IPS-20b (cell line): Measurements from ENCODE around the gene FBXW4.

Source experiments
- H3K27ac ChIP-seq: one replicate; pipeline ENCODE4 v1.5.1; 2013; ENCODE audit warnings: low read length
- H3K27me3 ChIP-seq: 2 replicates; pipeline ENCODE4 v1.6.1; 2013; ENCODE audit warnings: mild to moderate bottlenecking, low read length, inconsistent platforms; ENCODE audit not compliant: insufficient read depth
- H3K36me3 ChIP-seq: 2 replicates; pipeline ENCODE4 v1.6.1; 2013; ENCODE audit warnings: low read depth, mild to moderate bottlenecking, inconsistent platforms, low read length, moderate library complexity; ENCODE audit not compliant: insufficient read depth
- H3K4me1 ChIP-seq: 2 replicates; pipeline ENCODE4 v1.6.1; 2013; ENCODE audit warnings: mild to moderate bottlenecking, control low read depth, inconsistent platforms, low read length, moderate library complexity; ENCODE audit not compliant: insufficient read depth
- H3K4me3 ChIP-seq: 2 replicates; pipeline ENCODE4 v1.5.1; 2013; ENCODE audit warnings: mild to moderate bottlenecking, low read length, inconsistent platforms
- H3K9ac ChIP-seq: 2 replicates; pipeline ENCODE4 v1.6.1; 2013; ENCODE audit warnings: low read depth, mild to moderate bottlenecking, inconsistent platforms, low read length, moderate library complexity
- H3K9me3 ChIP-seq: 2 replicates; pipeline ENCODE4 v1.6.1; 2013; ENCODE audit warnings: mild to moderate bottlenecking, low read depth, low read length, inconsistent platforms; ENCODE audit not compliant: insufficient read depth

Gene FBXW4

DNA sequence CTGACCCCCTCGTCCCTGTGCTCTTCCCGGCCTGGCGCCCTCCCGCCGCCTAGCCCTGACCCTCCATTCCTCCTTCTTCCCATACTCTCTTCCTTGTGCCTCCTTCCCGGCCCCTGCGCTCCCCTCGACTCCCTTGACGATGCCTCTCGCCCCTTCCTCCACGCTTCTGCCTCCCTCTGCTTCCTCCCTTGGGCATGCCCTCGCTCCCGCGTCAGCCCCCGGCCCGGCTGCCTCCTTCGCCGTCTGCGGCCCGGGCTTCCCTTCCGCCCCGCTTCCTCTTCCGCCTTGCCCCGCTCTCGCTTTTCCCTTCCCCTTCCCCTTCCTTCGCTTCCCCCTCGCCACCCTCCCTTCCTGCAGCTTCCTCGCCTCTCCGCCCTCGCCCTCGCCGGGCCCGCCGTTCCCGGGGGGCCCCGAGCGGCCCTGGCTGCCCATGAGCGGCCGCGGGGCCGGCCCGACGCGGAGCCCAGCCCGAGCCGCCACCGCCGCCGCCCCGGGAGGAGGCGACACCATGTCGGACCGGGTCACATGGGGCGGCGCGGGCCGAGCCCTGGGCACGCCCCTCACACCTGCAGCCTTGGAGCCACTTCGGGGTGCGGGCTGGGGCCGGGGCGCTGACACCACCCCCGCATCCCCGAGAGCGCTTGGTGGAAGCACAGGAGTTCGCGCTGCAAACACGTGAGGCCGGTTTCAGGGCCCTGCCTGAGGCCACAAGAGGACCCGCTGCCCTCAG is at the start of gene FBXW4:
Gene FBXW4, minus strand, starts transcription at position 497 of the 730 bp plus-strand sequence. Its CDS starts 65 bp downstream, at position 432.
- H3K27ac ChIP-seq: peak within 1 kb of the TSS; percentile 84
- peak within 1 kb of the TSS; percentile 78 for H3K4me3 ChIP-seq
- peak within 1 kb of the TSS; percentile 95 for H3K9ac ChIP-seq
- H3K27me3 ChIP-seq: peaks cover 6% of the 10 kb centered on the region
- H3K36me3 ChIP-seq: no peaks in the 10 kb centered on the region
- no peaks in the 10 kb centered on the region for H3K9me3 ChIP-seq
- peaks cover 9% of the 10 kb centered on the region; the same call in 1 of the 2 replicates for H3K4me1 ChIP-seq

DNA sequence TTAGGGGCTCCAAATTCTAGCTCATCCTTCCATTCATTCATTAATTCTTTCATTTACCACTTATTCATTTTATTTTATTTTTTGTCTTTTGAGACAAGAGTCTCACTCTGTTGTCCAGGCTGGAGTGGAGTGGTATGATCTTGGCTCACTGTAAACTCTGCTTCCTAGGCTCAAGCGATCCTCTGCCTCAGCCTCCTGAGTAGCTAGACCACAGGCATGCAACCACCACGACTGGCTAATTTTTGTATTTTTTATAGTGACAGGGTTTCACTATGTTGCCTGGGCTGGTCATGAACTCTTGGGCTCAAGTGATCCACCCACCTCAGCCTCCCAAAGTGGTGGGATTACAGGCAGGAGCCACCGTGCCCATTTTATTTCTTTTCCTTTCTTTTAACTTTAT is 49.3 kb upstream of the FBXW4 start:
- Histone ChIP-seq H3K27ac (no peak overlapping the region), H3K36me3 (no peaks in the 10 kb centered on the region), H3K4me1 (no peaks in the 10 kb centered on the region; the same call in 1 of the 2 replicates), H3K9ac (no peak overlapping the region), H3K4me3 (no peak overlapping the region), H3K9me3 (no peaks in the 10 kb centered on the region), H3K27me3 (peaks cover 15% of the 10 kb centered on the region)

DNA sequence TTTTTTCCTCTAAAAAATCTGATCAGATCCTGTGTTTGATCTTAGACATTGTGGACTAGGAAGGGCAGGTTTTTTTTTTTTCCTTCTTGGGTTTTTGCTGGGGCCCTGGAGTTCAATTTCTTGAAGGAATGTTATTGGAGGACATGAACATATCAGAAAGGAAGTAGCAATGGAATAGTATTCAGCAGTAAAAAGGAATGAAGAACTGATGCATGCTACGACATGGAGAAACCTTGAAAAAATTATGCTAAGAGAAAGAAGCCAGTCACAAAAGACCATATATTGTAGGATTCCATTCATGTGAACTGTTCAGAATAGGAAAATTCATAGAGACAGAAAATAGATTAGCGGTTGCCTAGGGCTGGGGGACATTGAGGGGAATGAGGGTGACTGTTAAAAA is 47.0 kb upstream of the FBXW4 start:
- Histone ChIP-seq H3K4me1 (no peaks in the 10 kb centered on the region), H3K4me3 (no peak overlapping the region), H3K27me3 (peaks cover 15% of the 10 kb centered on the region), H3K9me3 (no peaks in the 10 kb centered on the region), H3K27ac (no peak overlapping the region), H3K36me3 (no peaks in the 10 kb centered on the region), H3K9ac (no peak overlapping the region)

DNA sequence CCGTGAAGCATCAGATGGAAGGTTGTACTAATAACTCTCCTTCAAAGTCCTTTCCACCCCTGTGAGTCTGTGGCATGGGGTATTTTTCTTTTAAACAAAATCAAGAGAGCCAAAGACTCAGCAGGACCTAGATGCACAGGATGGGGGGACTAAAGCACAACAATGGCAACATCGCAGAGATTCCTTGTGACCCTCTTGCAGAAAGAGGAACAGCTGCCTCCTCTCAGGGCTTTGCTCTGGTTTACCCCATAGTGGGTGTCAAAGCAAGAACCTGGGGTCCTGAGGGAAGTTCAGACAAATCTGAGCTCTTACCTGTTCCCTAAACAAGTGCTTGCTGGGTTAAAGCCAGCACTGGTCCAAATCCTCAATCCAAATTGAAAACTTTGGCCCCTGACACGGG is 41.7 kb upstream of the FBXW4 start:
- H3K27me3 ChIP-seq: peaks cover 12% of the 10 kb centered on the region
- no peak overlapping the region for H3K27ac ChIP-seq
- H3K4me3 ChIP-seq: no peak overlapping the region
- no peaks in the 10 kb centered on the region for H3K4me1 ChIP-seq
- no peaks in the 10 kb centered on the region for H3K9me3 ChIP-seq
- no peaks in the 10 kb centered on the region for H3K36me3 ChIP-seq
- no peak overlapping the region for H3K9ac ChIP-seq

DNA sequence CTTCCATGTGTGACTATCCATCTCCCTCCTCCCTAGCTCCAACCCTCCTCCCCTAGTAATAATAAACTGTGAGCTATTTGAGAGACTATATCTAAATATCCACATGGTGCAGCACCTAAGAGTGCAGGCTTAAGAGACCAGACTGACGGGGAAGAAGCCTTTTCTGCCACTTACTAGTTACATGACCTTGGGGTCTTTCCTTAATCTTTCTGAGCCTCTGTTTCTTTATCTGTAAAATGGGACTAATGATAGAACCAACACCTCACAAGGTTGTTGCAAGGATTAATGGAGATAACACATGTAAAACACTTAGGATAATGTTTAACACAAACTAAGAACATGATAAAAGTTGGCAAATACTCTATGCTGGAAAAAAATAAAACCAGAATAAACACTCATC is 37.1 kb upstream of the FBXW4 start:
- Histone ChIP-seq H3K4me3 (no peak overlapping the region), H3K4me1 (no peaks in the 10 kb centered on the region), H3K27ac (no peak overlapping the region), H3K9me3 (no peaks in the 10 kb centered on the region), H3K9ac (no peak overlapping the region), H3K36me3 (no peaks in the 10 kb centered on the region), H3K27me3 (peaks cover 7% of the 10 kb centered on the region; the same call in 1 of the 2 replicates)

DNA sequence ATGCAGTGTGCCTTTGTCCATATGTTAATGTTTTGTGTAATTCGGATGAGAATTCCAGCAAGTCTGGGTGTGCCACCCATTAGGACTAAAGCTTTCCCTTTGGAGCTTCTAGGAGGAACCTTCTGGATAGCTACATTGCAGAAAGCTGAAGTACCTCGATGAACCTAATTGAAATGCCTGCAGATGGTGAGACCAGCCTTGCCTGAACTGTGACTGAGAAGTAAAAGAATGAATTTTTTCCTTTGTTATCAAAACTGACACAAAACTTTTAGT is 31.1 kb upstream of the FBXW4 start:
- Histone ChIP-seq H3K27me3 (no peaks in the 10 kb centered on the region), H3K4me3 (no peak overlapping the region), H3K36me3 (no peaks in the 10 kb centered on the region), H3K27ac (no peak overlapping the region), H3K9me3 (no peaks in the 10 kb centered on the region), H3K9ac (no peak overlapping the region), H3K4me1 (peaks cover 6% of the 10 kb centered on the region; the same call in 1 of the 2 replicates)

DNA sequence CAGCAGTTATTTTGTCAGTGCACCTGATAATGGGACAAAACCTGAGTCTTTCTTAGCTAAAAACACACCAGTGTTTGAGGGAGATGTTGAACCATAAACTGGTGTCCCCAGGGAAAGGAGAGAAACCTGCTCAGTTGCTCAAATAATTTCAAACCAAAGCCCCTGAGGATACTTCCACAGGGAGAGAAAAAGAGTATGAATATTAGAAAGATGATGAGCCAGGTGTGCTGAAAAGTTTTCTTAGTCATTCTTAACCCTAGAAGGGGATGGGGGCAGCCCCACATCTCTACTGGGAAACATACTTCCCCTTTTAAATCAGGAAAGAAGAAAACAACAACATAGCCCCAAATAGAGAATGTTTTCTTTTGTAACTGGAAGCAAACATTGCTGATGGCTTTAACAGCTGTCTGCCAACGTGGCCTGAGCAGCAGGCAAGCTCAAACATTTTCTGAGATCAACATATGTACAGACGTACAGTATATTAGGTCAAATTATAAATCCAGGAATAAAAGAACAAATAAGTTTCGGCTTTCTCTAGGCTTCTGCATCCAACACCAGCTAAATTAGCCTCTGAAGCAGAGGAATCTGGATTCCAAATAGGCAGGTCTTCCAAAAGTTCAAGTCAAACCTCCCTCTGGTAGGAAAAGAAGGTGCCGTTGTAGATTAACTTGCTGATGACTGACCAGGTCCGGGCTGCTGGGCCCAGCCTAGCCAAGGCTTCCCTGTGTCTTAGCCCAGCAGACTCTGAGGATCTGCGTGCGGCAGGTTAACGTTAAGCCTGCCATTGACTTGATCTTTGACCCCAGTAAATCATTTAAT is 30.5 kb upstream of the FBXW4 start:
- Histone ChIP-seq H3K27me3 (no peaks in the 10 kb centered on the region), H3K9ac (no peak overlapping the region), H3K4me3 (no peak overlapping the region), H3K4me1 (peaks cover 6% of the 10 kb centered on the region; the same call in 1 of the 2 replicates), H3K9me3 (no peaks in the 10 kb centered on the region), H3K36me3 (no peaks in the 10 kb centered on the region), H3K27ac (no peak overlapping the region)

DNA sequence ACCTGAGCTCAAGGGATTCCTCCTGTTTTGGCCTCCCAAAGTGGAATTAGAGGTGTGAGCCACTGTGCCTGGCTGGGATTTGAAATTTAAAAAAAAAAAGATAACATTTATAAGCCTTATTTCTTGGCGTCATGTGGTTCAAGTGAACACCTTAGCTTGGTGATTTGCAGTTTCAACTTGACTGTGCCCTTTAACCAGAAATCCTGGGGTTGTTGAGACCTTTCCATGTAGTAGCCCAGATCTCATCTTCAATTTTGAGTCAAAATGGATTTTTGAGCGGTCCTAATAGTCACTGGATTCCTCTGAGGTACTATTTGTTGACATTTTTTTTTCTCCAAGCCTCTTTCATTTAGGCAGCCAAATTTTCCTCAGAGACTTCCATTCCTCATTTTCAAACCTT is 29.5 kb upstream of the FBXW4 start:
- Histone ChIP-seq H3K9ac (no peak overlapping the region), H3K27me3 (no peaks in the 10 kb centered on the region), H3K4me3 (no peak overlapping the region)

DNA sequence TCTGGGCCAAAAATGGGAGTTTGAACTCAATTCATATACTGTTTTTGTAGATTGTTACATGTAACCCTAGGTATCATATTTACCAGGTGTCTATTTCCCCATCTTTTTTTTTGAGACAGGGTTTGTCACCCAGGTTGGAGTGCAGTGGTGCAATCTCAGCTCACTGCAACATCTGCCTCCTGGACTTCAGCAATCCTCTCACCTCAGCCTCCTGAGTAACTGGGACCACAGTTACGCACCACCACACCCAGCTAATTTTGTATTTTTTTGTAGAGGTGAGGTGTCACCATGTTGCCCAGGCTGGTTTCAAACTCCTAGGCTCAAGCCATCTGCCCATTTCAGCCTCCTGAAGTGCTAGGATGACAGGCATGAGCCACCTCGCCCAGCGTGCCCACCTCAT is 28.2 kb upstream of the FBXW4 start:
- peaks cover 6% of the 10 kb centered on the region; the same call in 1 of the 2 replicates for H3K4me1 ChIP-seq
- no peaks in the 10 kb centered on the region for H3K36me3 ChIP-seq
- H3K9me3 ChIP-seq: no peaks in the 10 kb centered on the region
- no peak overlapping the region for H3K27ac ChIP-seq
- H3K27me3 ChIP-seq: no peaks in the 10 kb centered on the region
- no peak overlapping the region for H3K9ac ChIP-seq
- H3K4me3 ChIP-seq: no peak overlapping the region

More for the DNA sequence above, 29.5 kb upstream of the FBXW4 start:
- Histone ChIP-seq H3K36me3 (no peaks in the 10 kb centered on the region), H3K27ac (no peak overlapping the region), H3K4me1 (peaks cover 6% of the 10 kb centered on the region; the same call in 1 of the 2 replicates), H3K9me3 (no peaks in the 10 kb centered on the region)

GRCh38 chr10:101721806-101722205 is 26.8 kb upstream of the FBXW4 start:
- no peaks in the 10 kb centered on the region for H3K27me3 ChIP-seq
- H3K27ac ChIP-seq: no peak overlapping the region
- no peak overlapping the region for H3K4me3 ChIP-seq
- peaks cover 6% of the 10 kb centered on the region; the same call in 1 of the 2 replicates for H3K4me1 ChIP-seq
- H3K9ac ChIP-seq: no peak overlapping the region
- H3K9me3 ChIP-seq: no peaks in the 10 kb centered on the region
- no peaks in the 10 kb centered on the region for H3K36me3 ChIP-seq

- Histone ChIP-seq H3K36me3 (no peaks in the 10 kb centered on the region), H3K4me3 (no peak overlapping the region), H3K9me3 (no peaks in the 10 kb centered on the region), H3K9ac (no peak overlapping the region), H3K4me1 (peaks cover 6% of the 10 kb centered on the region; the same call in 1 of the 2 replicates), H3K27ac (no peak overlapping the region), H3K27me3 (no peaks in the 10 kb centered on the region)
These were observed 25.7 kb upstream of the FBXW4 start for GRCh38 chr10:101720606-101721230.
